Endothelial cell of umbilical vein (primary cell): Measurements from ENCODE around the gene NR3C2.

Source experiments
- EZH2 ChIP-seq: IDR thresholded peaks from 2 replicates; pipeline ENCODE4 v1.6.1; 2012; ENCODE audit warnings: borderline replicate concordance, low read depth, mild to moderate bottlenecking, moderate library complexity, low read length, inconsistent platforms; ENCODE audit not compliant: severe bottlenecking
- POLR2A ChIP-seq: IDR thresholded peaks from 2 replicates; pipeline ENCODE4 v1.6.1; 2012; ENCODE audit warnings: low read depth, mild to moderate bottlenecking, control low read depth, low read length
- POLR2AphosphoS5 ChIP-seq: IDR thresholded peaks from 2 replicates; pipeline ENCODE4 v1.6.1; 2012; ENCODE audit warnings: low read depth, mild to moderate bottlenecking, control low read depth, low read length, moderate library complexity; ENCODE audit not compliant: insufficient read depth
- TF ChIP-seq, protein P1 (sequence below), 2 donors: IDR thresholded peaks; 1 replicate in 1 of 2; 2 replicates in 1 of 2; pipeline ENCODE4 v1.5.1; 2011; ENCODE audit warnings: low read length in 2 of 2, mild to moderate bottlenecking in 2 of 2, moderate library complexity in 2 of 2, control low read depth in 1 of 2, inconsistent platforms in 1 of 2, low read depth in 1 of 2; ENCODE audit not compliant: insufficient read depth in 1 of 2; ENCODE audit errors: extremely low read depth in 1 of 2

DNA sequence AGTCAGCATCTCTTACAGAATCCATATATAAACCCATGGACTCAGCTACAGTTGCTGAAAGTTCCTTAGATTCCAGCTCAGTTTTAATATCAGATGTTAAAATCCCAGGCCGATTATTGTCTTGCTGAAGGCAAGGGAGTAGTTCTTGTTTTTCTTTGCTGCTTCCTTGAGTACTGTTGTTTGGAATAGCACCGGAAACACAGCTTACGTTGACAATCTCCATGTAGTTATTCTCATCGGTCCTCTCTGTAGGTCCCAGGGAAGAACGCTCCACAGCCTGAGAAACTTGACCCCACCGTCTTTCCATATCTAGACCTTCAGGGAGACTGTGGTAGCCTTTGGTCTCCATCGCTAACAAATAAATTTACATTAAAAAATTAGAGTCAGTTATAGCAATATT lies 5.7 kb downstream of the NR3C2 start:
- TF ChIP-seq, protein P1, sequence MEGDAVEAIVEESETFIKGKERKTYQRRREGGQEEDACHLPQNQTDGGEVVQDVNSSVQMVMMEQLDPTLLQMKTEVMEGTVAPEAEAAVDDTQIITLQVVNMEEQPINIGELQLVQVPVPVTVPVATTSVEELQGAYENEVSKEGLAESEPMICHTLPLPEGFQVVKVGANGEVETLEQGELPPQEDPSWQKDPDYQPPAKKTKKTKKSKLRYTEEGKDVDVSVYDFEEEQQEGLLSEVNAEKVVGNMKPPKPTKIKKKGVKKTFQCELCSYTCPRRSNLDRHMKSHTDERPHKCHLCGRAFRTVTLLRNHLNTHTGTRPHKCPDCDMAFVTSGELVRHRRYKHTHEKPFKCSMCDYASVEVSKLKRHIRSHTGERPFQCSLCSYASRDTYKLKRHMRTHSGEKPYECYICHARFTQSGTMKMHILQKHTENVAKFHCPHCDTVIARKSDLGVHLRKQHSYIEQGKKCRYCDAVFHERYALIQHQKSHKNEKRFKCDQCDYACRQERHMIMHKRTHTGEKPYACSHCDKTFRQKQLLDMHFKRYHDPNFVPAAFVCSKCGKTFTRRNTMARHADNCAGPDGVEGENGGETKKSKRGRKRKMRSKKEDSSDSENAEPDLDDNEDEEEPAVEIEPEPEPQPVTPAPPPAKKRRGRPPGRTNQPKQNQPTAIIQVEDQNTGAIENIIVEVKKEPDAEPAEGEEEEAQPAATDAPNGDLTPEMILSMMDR (IDR thresholded peaks at IDR 0.05; ENCODE audit: extremely low read depth in 1 of 2, insufficient read depth in 1 of 2, low read depth in 1 of 2, low read length in 2 of 2) = no peak
- no peak for TF ChIP-seq EZH2
- TF ChIP-seq POLR2A = no peak
- TF ChIP-seq POLR2AphosphoS5 = no peak
